ENCODE measurements around the gene PRSS56.

PRSS56 gene

DNA sequence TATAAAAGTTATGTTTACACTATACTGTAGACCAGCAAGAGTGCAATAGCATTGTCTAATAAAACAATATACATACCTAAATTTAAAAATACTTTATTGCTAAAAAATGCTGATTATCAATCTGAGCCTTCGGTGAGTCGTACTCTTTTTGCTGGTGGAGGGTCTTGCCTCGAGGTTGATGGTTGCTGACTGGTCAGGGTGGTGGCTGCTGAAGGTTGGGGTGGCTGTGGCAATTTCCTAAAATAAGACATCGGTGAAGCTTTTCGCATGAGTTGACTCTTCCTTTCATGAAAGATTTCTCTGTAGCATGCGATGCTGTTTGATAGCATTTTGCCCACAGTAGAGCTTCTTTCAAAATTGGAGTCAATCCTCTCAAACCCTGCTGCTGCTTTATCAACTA is 27.8 kb downstream of the PRSS56 start:
- no peak for DNase-seq (ENCODE audit: low read depth)
- H3K4me3 ChIP-seq (ENCODE audit: control insufficient read depth, low read depth, low read length): no peak overlapping the region
- TF ChIP-seq, protein P1, sequence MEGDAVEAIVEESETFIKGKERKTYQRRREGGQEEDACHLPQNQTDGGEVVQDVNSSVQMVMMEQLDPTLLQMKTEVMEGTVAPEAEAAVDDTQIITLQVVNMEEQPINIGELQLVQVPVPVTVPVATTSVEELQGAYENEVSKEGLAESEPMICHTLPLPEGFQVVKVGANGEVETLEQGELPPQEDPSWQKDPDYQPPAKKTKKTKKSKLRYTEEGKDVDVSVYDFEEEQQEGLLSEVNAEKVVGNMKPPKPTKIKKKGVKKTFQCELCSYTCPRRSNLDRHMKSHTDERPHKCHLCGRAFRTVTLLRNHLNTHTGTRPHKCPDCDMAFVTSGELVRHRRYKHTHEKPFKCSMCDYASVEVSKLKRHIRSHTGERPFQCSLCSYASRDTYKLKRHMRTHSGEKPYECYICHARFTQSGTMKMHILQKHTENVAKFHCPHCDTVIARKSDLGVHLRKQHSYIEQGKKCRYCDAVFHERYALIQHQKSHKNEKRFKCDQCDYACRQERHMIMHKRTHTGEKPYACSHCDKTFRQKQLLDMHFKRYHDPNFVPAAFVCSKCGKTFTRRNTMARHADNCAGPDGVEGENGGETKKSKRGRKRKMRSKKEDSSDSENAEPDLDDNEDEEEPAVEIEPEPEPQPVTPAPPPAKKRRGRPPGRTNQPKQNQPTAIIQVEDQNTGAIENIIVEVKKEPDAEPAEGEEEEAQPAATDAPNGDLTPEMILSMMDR (conservative IDR thresholded peaks at IDR 0.05; ENCODE audit: control insufficient read depth, insufficient read depth, low read depth, low read length): no peak

GRCh38 chr2:232549655-232550353 is 29.6 kb downstream of the PRSS56 start:
- TF ChIP-seq, protein P1 (conservative IDR thresholded peaks at IDR 0.05; ENCODE audit: control insufficient read depth, insufficient read depth, low read depth, low read length): no peak
- H3K4me3 ChIP-seq (ENCODE audit: control insufficient read depth, low read depth, low read length): peak overlapping the region; percentile 91
- DNase-seq (ENCODE audit: low read depth): peak; percentile 27

DNA sequence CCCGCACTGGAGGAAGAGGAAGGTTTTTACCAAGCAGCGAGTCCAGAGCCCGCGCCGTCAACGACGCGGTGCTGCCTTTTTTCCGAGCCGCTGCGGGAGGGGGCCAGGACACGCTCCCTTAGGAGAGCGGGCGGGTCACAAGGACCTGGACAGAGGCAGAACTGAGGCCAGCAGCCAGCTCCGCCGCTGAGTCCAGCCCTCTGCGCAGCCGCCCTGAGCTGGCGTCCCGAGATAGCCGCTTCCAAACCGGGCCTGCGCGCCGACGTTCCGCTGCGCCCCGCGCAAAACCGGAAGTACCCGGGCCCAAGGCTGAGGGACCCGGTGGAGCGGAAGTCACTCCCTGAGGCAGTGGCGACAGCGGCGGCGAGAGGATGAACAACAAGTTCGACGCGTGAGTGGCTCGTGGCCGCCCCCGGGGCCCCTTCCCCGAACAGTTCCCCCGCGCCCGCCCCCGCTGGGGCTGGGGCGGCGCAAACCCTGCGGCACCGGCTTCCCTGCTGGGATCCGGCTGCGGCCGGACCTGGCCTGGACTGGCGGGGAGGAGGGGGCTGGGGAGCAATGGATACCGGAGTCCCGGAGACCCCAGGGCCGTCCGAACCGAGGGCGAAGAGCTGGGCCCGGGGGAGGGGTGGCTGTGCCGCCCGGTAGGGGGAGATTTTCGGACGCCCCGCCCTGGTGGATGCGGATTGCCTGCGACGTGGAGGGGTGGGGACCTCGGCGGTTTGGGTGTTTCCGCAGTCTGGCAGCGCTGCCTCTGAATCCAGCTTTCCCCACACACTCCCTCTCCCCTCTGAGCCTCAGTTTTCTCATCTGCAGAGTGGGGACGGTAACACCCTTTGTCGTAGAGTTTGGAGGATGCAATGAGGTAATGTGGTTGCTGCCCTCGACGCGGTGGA is 30.4 kb downstream of the PRSS56 start, which contains the start of the genes EIF4E2 and TIGD1:
EIF4E2 (plus strand) TSS at position 336 of the 896 bp plus-strand sequence; CDS start at position 372, 36 bp downstream.
TIGD1 (minus strand) TSS at position 204 of the 896 bp plus-strand sequence. CDS start 675 bp downstream, outside the sequence.
- H3K4me3 ChIP-seq (ENCODE audit: control insufficient read depth, low read depth, low read length): peak within 1 kb of the TSS; percentile 91
- TF ChIP-seq, protein P1 (conservative IDR thresholded peaks at IDR 0.05; ENCODE audit: control insufficient read depth, insufficient read depth, low read depth, low read length): no peak
- DNase-seq (ENCODE audit: low read depth): peak; percentile 89

- TF ChIP-seq, protein P1 (conservative IDR thresholded peaks at IDR 0.05; ENCODE audit: control insufficient read depth, insufficient read depth, low read depth, low read length): no peak
- H3K4me3 ChIP-seq (ENCODE audit: control insufficient read depth, low read depth, low read length): peak overlapping the region; percentile 91
- DNase-seq (ENCODE audit: low read depth): no peak
Observed at GRCh38 chr2:232551250-232551638, 31.1 kb downstream of the PRSS56 start.

- DNase-seq (ENCODE audit: low read depth): no peak
- H3K4me3 ChIP-seq (ENCODE audit: control insufficient read depth, low read depth, low read length): peak overlapping the region; percentile 91
- TF ChIP-seq, protein P1 (conservative IDR thresholded peaks at IDR 0.05; ENCODE audit: control insufficient read depth, insufficient read depth, low read depth, low read length): no peak
Observed at GRCh38 chr2:232551776-232552175, 31.6 kb downstream of the PRSS56 start.

DNA sequence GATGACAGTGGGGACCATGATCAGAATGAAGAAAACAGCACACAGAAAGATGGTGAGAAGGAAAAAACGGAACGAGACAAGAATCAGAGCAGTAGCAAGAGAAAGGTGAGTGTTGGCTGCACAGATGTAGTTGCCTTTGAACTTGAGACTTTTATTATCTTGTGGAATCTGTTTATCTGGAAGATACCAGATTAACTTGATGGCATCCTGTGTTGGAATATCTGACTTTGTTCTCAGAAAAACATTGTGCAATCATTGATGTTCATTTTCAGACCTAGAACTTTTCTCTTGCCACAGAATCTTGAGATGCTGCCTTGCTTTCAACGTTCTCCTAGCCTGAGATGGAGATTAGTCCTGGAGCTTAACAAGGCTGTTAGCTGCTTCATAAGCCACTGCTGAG is 36.2 kb downstream of the PRSS56 start:
- H3K4me3 ChIP-seq (ENCODE audit: control insufficient read depth, low read depth, low read length): no peak overlapping the region
- TF ChIP-seq, protein P1 (conservative IDR thresholded peaks at IDR 0.05; ENCODE audit: control insufficient read depth, insufficient read depth, low read depth, low read length): no peak
- DNase-seq (ENCODE audit: low read depth): no peak
